ENCODE results near the gene PODXL2.
"Not testable (repeated sequence)": the region's sequence is repeated elsewhere in the genome, so short reads cannot be mapped to it uniquely, and the experiment has no call there.

The PODXL2 gene

GRCh38 chr3:127628788-127629466 is at the start of gene PODXL2:
Gene PODXL2 (plus strand): TSS chr3:127629185. CDS start chr3:127629220, 35 bp downstream.
- DNase-seq, result no peak

- DNase-seq, result no peak
Observed at GRCh38 chr3:127580327-127581060, 48.5 kb upstream of the PODXL2 start.

- DNase-seq, result no peak
Observed at GRCh38 chr3:127584734-127585133, 44.3 kb upstream of the PODXL2 start.

- DNase-seq, result no peak
Observed at GRCh38 chr3:127585163-127585812, 43.7 kb upstream of the PODXL2 start.

- DNase-seq, result no peak
Observed at GRCh38 chr3:127585813-127586413, 43.1 kb upstream of the PODXL2 start.

- no peak for DNase-seq
Observed at GRCh38 chr3:127587876-127588275, 41.1 kb upstream of the PODXL2 start.

- DNase-seq, result no peak
Observed at GRCh38 chr3:127588806-127589577, 40.0 kb upstream of the PODXL2 start.

- no peak for DNase-seq
Observed at GRCh38 chr3:127589600-127590281, 39.2 kb upstream of the PODXL2 start.

- DNase-seq, result no peak
Observed at GRCh38 chr3:127590282-127590592, 38.7 kb upstream of the PODXL2 start.

GRCh38 chr3:127590593-127591465 is 38.2 kb upstream of the PODXL2 start, which contains the start of gene TPRA1:
Gene TPRA1 (minus strand): TSS chr3:127590733. CDS start chr3:127580146, 10,587 bp downstream.
- DNase-seq, result peak; percentile 99

GRCh38 chr3:127593178-127593577 is 35.8 kb upstream of the PODXL2 start:
- no peak for DNase-seq

GRCh38 chr3:127595303-127595702 is 33.7 kb upstream of the PODXL2 start:
- DNase-seq, result no peak

- no peak for DNase-seq
Observed at GRCh38 chr3:127597020-127597771, 31.8 kb upstream of the PODXL2 start.

GRCh38 chr3:127598841-127599570 is 30.0 kb upstream of the PODXL2 start:
- no peak for DNase-seq

- DNase-seq, result no peak
Observed at GRCh38 chr3:127600749-127601456, 28.1 kb upstream of the PODXL2 start.

GRCh38 chr3:127604035-127604434 is 24.9 kb upstream of the PODXL2 start:
- DNase-seq, result no peak

- DNase-seq, result no peak
Observed at GRCh38 chr3:127604546-127605165, 24.3 kb upstream of the PODXL2 start.

- DNase-seq, result not testable (repeated sequence)
Observed at GRCh38 chr3:127605547-127605946, 23.4 kb upstream of the PODXL2 start.
